ENCODE data around the gene TMEM125. TPM values are rescaled to one million over a fixed set of nuclear protein-coding genes. Genes with fewer than 3 reads are reported as not detected.

Gene TMEM125
- total RNA-seq, 1 experiment from 2014 or later, result not detected

DNA sequence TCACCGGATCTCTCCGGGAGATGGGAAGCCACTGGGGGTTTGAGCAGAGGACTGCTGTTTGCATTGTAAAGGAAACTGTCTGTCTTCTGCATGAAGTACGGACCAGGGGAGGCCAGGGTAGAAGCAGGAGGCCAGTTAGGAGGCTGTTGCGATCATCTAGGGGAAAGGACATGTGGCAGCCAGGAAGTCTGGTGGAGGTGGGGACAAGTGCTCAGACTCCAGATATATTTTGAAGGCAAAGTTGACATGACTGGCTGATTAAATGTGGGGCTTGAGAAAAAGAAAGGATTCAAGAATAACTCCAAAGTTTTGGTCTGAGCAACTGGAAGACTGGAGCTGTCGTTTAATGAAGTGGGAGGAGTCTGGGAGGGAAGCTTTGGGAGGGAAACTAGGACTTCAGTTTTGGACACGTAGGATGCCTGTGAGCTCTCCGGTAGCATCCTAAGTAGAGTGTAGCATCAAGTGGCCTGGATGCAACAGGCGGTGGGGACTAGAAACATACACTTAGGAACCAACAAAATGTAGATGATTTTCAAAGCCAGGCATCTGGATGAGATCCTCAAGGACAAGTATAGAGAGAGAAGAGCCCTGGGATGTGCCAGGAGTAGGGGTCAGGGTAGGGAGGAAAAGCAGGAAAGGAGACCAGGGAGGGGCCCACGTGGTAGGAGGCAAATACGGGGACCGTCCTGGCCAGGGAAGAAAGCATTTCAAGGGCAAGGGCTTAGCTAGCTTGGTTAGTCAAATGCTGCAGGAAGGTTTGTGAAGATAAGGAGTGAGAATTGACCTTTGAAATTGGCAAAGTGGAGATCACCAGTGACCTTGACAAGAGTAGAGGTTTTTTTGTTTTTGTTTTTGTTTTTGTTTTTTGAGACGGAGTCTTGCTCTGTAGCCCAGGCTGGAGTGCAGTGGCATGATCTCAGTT, 19.3 kb downstream of the TMEM125 start:
- TF ChIP-seq POLR2AphosphoS5 (IDR thresholded peaks at IDR 0.05; ENCODE audit: low read depth, low read length) (no peak), CTCF (IDR thresholded peaks at IDR 0.05) (no peak), SIN3A (IDR thresholded peaks at IDR 0.05; ENCODE audit: borderline replicate concordance, insufficient read depth, low read depth, low read length) (no peak), TCF7L2 (IDR thresholded peaks at IDR 0.05; ENCODE audit: low read depth, low read length) (no peak), REST (IDR thresholded peaks at IDR 0.05; ENCODE audit: insufficient read depth in 1 of 2, low read depth in 2 of 2, low read length in 1 of 2) (no peak)

DNA sequence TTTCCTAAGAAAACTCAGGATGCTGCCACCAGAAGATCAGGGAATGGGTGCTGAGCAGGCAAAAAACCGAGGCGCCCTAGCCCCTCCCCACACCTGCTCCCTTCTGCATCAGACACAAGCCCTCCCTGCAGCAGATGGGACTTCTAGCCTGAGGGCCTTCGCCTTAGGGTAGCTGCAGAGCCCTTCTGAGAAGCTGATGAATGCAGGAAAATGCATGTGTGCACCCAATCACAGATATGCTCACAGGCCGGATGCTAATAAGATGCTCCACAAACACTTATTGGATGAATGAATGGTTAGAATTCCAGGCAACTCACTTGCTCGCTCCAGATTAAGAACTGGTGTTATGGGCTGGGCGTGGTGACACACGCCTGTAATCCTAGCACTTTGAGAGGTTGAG, 22.4 kb downstream of the TMEM125 start:
- TF ChIP-seq REST (IDR thresholded peaks at IDR 0.05; ENCODE audit: insufficient read depth in 1 of 2, low read depth in 2 of 2, low read length in 1 of 2) (no peak), SIN3A (IDR thresholded peaks at IDR 0.05; ENCODE audit: borderline replicate concordance, insufficient read depth, low read depth, low read length) (no peak), TCF7L2 (IDR thresholded peaks at IDR 0.05; ENCODE audit: low read depth, low read length) (no peak), POLR2AphosphoS5 (IDR thresholded peaks at IDR 0.05; ENCODE audit: low read depth, low read length) (no peak), CTCF (IDR thresholded peaks at IDR 0.05) (no peak)
- ChIA-PET POLR2A (no interaction called here), CTCF (no interaction called here)
- H3K27me3 ChIP-seq (ENCODE audit: control insufficient read depth, insufficient read depth, low read length), result no peaks in the 10 kb centered on the region
- intact Hi-C loops (cut with micrococcal nuclease; ENCODE audit: unreplicated experiment), result no loop called here
- no peak for DNase-seq (ENCODE audit: low read depth, low spot score)
- in situ Hi-C loops (cut with HindIII; ENCODE audit: low pct_unique_long_range_greater_than_20kb, low sequenced_read_pairs), result no loop called here
- H3K4me1 ChIP-seq (ENCODE audit: control insufficient read depth, insufficient read depth, low read length), result no peaks in the 10 kb centered on the region
- no peaks in the 10 kb centered on the region for H3K9me3 ChIP-seq (ENCODE audit: control insufficient read depth, insufficient read depth, low read depth, low read length)
- no peak overlapping the region for H3K27ac ChIP-seq (ENCODE audit: low read length)
- no peaks in the 10 kb centered on the region for H3K36me3 ChIP-seq (ENCODE audit: control insufficient read depth, insufficient read depth, low read length)
- BruUV-seq (replicated peaks), result no TSS peak
- no peak overlapping the region for H3K4me3 ChIP-seq (ENCODE audit: low read depth in 2 of 2, low read length in 2 of 2)
- no peak for ATAC-seq

More for the DNA sequence above, 19.3 kb downstream of the TMEM125 start:
- Histone ChIP-seq H3K27ac (ENCODE audit: low read length) (no peak overlapping the region), H3K9me3 (ENCODE audit: control insufficient read depth, insufficient read depth, low read depth, low read length) (no peaks in the 10 kb centered on the region), H3K4me1 (ENCODE audit: control insufficient read depth, insufficient read depth, low read length) (no peaks in the 10 kb centered on the region), H3K4me3 (ENCODE audit: low read depth in 2 of 2, low read length in 2 of 2) (no peak overlapping the region), H3K36me3 (ENCODE audit: control insufficient read depth, insufficient read depth, low read length) (no peaks in the 10 kb centered on the region), H3K27me3 (ENCODE audit: control insufficient read depth, insufficient read depth, low read length) (no peaks in the 10 kb centered on the region)
- ATAC-seq, result no peak
- in situ Hi-C loops (cut with HindIII; ENCODE audit: low pct_unique_long_range_greater_than_20kb, low sequenced_read_pairs), result no loop called here
- POLR2A ChIA-PET, result no interaction called here
- intact Hi-C loops (cut with micrococcal nuclease; ENCODE audit: unreplicated experiment), result no loop called here
- BruUV-seq (replicated peaks), result no TSS peak
- CTCF ChIA-PET, result no interaction called here
- DNase-seq (ENCODE audit: low read depth, low spot score), result no peak
